ENCODE measurements around the gene CACNA1I.

CACNA1I gene

GRCh38 chr22:39662686-39663052 is 92.1 kb downstream of the CACNA1I start:
- H3K4me3 ChIP-seq (ENCODE audit: low read length), result no peak overlapping the region
- no peak for TF ChIP-seq CTCF (IDR thresholded peaks at IDR 0.05; ENCODE audit: insufficient read depth, low read depth, low read length, missing control alignments)
- no peak for DNase-seq (ENCODE audit: low read depth)

GRCh38 chr22:39663751-39664150 is 93.2 kb downstream of the CACNA1I start:
- DNase-seq (ENCODE audit: low read depth), result no peak
- H3K4me3 ChIP-seq (ENCODE audit: low read length), result no peak overlapping the region
- no peak for TF ChIP-seq CTCF (IDR thresholded peaks at IDR 0.05; ENCODE audit: insufficient read depth, low read depth, low read length, missing control alignments)

DNA sequence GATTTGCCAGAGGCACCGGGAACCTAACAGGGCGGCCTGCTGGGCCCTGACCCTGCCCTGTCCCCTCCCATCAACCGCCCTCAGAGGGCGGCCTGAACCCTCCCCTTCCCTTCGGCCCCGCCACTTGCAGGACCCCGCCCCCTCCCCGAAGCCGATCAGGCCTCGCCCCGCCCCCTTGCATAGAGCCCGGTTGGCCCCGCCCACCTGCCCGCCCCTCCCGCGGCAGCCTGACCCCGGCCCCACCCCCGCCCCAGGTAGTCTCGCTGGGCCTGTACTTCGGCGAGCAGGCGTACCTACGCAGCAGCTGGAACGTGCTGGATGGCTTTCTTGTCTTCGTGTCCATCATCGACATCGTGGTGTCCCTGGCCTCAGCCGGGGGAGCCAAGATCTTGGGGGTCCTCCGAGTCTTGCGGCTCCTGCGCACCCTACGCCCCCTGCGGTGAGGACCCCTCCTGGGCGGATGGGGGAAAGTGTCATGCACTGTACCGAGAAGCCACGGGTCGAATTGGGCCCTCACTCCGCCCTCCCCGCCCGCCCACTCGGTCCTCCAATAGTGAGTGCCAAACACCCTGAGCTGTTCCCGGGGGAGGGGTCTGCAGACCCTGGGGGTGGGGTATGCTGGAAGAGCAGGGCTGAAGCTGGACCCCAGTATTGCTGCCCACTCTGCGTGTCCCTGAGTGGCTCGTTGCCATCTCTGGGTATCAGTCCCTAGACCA is 94.1 kb downstream of the CACNA1I start:
- no peak for DNase-seq (ENCODE audit: low read depth)
- TF ChIP-seq CTCF (IDR thresholded peaks at IDR 0.05; ENCODE audit: insufficient read depth, low read depth, low read length, missing control alignments), result no peak
- no peak overlapping the region for H3K4me3 ChIP-seq (ENCODE audit: low read length)

GRCh38 chr22:39665229-39665628 is 94.7 kb downstream of the CACNA1I start:
- no peak for DNase-seq (ENCODE audit: low read depth)
- no peak for TF ChIP-seq CTCF (IDR thresholded peaks at IDR 0.05; ENCODE audit: insufficient read depth, low read depth, low read length, missing control alignments)

GRCh38 chr22:39665661-39666431 is 95.3 kb downstream of the CACNA1I start:
- TF ChIP-seq CTCF (IDR thresholded peaks at IDR 0.05; ENCODE audit: insufficient read depth, low read depth, low read length, missing control alignments), result no peak
- no peak for DNase-seq (ENCODE audit: low read depth)
- no peak overlapping the region for H3K4me3 ChIP-seq (ENCODE audit: low read length)

More at GRCh38 chr22:39665229-39665628, 94.7 kb downstream of the CACNA1I start:
- no peak overlapping the region for H3K4me3 ChIP-seq (ENCODE audit: low read length)

DNA sequence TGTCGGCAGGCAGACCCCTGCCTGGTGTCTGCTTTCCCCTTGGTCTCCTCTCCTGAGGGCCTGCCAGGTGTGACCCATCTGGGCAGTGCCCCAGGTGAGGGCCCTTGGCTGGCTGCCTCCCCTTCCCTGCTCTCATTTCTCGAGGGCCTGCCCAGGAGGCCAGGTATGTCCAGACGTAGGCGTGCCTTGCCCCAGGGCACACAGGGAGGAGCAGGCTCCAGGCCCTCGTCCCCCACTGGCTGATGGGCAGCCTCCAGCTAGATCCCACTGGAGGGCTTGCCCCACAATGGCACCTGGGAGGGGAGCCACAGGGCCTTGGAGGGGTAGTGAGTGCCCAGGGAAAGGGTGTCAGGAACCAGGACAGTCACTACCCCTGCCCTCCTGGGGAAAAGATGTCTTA is 95.9 kb downstream of the CACNA1I start:
- no peak overlapping the region for H3K4me3 ChIP-seq (ENCODE audit: low read length)
- no peak for TF ChIP-seq CTCF (IDR thresholded peaks at IDR 0.05; ENCODE audit: insufficient read depth, low read depth, low read length, missing control alignments)
- no peak for DNase-seq (ENCODE audit: low read depth)

Data from epithelial cell of esophagus (primary cell).